Epidermal melanocyte (primary cell): ENCODE data around the gene KCNT2.
"Not testable (repeated sequence)": the region's sequence is repeated elsewhere in the genome, so short reads cannot be mapped to it uniquely, and the experiment has no call there.

Experiments used
- DNase-seq: peaks from one replicate; pipeline ENCODE4 v3.0.0; 2011; ENCODE audit warnings: low spot score; ENCODE audit not compliant: insufficient read length

The KCNT2 gene

DNA sequence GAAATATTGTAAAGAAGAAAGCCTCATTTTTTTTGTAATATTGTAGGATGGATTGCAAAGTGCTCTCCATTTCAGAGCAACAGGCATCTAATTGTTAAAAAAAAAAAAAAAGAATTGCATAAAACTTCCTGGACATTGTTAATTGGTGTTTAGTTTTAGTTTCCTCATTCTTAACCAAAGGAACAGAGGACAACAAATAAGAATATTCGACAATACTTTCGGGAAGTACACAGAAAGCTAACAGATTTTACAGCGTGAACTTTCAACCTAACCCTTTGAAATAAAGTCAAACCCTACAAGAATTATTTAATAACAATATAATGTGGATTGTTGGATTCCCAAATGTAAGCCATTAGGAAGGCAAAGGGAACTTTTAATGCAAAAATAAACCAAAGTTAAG lies 284.4 kb downstream of the KCNT2 start:
- no peak for DNase-seq

DNA sequence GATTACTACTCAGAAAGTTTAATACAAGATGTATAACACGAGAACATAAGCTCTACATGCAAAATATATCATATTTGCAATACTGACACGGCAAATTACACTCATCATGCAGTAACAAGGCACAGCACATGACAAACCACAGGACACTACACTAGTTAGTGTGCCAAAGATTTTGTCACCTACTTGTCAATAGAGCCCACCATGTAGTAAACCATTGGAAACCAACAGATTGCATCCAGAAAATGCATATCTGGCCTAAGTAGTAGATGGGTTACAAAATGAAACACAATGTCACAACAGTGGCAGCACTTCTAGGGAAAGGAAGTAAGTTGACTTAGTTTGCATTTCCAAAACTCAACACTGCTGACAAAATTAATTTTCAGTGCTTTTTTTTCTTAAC lies 288.9 kb downstream of the KCNT2 start:
- DNase-seq, result no peak

DNA sequence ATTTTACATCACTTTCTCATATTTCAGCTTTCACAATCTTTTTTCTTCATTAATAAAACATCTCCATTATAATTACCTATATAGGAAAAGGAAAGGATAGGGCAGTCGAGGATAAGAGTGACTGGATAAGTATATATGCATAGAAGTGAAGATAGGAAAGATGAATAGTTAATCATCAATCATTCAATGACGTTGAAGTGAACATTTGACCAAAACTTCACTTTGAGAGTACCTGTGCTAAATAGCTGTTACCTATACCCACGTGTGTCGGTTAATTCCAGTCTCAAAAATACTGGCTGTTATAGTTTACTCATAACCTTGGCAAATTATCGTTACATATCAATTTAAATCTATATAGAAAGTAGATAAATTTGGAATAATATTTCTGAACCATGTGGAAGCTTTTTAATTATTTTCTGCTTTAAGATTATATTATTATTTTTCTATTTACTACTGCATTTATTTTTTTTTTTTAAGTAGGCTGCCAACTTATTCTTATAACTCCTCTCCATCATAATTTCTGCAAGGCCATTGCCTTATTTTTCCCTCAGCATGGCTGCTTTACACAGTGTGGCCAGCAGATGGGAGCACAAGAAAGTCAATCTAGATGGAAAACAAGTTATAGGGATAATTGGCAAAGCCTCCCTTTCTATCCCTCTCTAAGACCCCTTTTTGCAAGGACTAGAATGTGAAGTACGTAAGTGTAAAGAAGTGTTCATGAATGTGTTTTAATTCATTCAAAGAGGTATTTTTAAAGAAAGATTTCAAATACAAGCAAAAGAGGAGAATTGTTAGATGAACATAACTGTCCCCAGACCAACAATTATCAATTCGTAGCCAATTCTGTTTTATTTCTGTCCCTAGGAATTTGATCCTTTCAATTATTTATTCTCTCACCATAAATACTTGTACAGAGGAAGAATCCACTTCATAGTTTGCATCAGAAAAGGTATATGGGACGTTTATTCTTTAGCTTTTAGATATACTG lies 290.4 kb downstream of the KCNT2 start:
- DNase-seq, result peak; percentile 23

DNA sequence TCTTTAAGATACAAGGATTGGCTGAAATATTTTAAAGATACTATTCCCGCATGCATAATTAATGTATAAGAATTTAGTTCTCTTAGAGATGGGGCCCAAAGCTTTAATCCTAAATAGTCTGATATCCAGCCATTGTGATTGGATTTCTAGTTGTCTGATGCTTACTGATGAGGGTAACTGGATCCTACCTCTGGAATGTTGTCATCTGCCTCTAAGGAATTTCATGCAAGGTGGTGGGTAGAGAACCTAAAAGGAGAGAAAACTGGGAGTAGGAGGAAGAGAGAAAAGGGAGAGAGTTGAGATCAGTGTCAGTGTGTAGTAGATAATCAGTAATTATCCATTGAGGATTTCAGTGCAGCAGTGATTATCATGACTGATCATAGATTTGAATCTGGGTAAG lies 295.5 kb downstream of the KCNT2 start:
- no peak for DNase-seq

DNA sequence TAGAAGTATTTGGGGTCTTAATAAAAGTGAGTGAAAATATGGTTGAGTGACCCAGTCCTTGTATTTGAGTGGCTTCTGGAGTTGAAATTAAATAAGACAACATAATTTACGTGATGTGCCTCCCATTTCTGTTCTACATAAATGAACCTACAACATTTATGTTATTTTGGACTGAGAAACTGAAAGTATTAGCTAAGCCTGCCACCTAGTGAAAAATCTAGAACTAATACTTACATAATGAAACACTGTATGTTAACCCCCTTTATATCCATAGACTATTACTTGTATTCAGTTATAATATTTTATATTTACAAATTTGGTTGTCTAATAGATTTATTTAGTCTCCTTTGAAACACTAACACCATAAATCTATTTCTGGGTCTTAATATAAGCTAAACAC lies 298.9 kb downstream of the KCNT2 start:
- DNase-seq, result no peak

DNA sequence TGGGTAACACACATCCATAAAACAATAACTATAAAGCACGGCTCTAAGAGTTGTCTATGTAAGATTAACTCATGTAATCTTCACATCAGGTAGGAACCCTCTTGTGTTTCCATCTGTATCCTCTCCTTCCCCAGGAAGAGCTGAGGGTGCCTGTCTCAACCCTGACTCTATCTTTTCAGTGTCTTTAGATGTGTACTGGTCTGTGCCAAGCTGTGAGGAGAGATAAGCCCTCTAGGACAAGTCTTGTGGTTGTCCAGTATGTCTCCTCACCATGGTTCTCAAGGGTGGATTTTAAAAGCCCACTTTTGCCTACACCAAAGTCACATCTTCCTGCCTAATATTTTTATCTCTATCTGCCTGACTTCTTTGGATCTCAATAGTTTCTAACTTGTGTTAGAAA lies 300.1 kb downstream of the KCNT2 start:
- DNase-seq, result no peak

DNA sequence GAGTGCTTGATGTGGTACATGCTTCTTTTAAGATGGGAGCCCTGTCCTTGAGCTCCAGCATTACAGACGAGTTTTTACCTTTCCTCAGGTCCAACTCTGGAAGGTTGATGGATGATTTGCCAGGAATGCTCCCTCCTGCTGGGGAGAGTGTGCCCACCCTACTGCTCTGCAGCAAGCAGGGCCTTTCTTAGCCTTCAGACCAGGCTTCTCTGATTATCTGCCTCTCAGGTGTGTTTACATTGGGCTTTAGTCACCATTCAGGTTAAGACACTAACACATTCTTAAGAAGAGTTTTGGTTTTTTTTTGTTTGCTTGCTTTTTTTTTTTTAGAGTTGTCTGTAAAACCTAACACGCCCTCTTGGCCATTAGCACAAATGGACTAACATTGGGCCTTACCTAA lies 301.8 kb downstream of the KCNT2 start:
- DNase-seq, result no peak

DNA sequence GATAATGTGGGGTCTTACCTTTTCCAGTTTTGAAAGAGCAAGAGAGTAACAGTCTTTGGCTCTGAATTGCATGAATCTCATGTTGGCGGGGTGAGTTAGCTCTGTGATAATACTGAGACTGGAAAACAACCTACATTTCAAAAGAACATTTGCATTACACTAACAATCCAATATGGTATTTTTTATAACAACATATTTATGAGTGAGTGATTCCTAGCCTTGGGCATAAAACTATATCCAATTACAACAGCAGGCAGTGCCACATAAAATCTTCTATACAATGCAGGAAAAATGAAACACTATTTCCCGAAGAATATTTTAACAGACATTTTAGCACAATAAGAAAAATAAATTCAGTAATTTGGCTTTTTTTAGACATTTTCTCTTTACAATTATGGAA lies 303.0 kb downstream of the KCNT2 start:
- DNase-seq, result no peak

DNA sequence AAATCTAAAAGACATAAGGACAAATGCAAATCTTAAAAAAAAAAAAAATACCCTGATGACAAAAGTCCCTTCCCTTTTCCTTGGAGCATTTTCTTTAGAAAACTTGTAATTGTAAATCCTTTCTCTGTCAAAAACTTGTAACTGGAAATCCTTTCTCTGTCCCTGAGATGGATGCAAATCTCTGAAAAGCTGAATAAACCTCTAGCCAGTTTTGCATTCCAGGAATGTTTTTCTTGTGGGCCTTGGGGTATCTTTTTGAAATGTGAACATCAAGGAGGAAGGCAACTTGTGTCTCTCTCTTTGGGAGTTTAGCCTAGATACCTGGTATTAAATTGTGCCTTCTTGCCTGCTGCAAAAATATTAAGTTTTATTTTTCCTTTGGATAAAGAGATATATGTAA lies 305.3 kb downstream of the KCNT2 start:
- DNase-seq, result no peak

DNA sequence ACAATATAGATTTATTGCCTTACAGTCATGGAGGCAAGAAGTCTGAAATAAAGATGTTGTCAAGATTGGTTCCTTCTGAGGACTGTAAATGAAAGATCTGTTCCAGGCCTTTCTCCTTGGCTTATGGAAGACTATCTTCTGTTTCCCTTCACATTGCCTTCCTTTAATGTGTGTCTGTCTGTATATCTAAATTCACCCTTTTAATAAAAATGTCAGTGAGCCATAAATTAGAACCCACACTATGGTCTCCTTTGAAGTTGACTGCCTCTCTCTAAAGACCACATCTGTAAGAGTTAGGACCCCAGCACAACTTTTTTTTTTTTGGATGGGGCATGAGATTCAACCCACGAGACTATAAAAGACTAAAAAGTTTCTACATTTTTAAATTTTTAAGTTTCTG lies 305.8 kb downstream of the KCNT2 start:
- DNase-seq, result no peak

DNA sequence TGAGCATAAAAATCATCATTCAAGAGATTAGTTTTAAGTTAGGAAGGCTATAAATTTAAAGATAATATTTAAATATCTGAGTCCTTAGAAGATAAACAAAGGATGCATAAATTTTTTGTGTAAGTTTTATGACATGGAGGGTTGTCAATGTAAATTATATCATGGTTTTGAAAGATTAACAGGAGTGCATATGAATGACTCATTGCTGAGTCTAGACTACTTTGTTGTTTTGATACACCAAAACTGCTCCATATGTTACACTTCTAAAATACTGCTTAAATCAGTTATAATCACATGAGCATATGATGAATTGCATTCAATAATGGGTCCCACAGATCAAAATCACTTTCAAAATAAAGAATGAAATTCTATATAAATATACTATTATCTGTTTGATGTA lies 312.5 kb downstream of the KCNT2 start:
- no peak for DNase-seq

DNA sequence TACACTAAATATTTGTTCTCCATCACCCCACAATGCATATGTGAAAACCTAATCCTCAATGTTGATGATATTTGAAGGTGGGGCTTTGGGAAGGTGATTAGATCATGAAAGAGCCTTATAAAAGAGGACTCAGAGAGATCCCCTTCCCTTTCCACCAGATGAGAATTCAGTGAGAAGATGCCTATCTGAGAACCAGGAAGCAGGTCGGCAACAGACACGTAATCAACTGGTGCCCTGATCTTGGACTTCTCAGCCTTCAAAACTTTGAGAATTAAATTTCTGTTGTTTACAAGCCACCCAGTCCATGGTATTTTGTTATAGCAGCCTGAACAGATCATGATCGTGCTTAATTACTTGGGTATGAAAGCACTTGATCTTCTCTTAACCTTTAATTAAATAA lies 329.4 kb downstream of the KCNT2 start:
- no peak for DNase-seq

DNA sequence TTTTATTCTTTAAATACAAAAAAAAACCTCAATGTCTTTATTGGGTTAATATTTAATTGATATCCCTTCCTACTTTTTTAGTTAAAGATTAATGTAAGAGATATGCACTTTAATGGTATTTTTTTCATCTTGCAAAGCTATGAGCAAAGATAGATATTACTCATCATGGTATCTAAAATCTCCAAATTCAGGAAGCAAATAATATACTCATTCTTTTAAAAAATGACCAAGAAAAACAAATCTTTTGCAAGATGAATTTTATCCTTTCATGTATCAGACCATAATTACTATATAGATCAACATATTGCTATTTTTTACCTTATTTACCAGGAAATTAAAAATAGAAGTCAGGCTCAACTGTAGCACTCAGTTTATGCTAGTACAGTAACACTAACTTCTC lies 330.4 kb downstream of the KCNT2 start:
- DNase-seq, result no peak

DNA sequence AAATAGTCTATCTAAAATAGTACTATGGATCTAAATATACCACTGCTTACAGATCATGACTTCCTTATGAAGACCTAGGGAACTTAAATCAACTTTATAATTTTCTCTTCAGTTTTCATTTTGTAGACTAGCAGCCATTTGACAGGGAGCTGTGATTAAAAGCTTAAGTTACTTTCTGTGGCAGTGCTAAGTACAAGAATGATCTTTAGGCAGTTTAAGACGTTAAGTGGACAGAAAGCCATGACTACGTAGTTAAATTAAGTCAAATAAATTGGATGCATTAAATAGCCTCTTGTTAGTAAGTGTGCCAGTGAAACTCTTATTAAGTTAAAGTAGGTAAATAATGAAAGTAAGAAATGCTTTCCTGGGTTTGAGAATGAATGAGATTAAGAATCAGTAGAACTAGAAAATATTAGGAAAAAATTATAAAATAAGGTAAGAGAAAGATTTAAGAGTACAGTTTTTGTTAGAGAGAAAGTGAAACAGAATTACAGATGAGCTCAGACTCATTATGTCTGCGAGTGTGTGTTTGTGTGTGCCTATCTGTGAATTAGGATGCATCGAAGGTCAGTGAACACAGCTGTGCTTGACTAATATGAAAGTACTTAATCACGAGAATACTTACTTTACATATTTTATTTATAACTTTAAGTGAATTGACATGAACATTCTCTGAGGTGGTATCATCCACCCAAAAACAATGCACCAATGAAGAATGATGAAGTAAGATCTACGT lies 336.9 kb downstream of the KCNT2 start:
- DNase-seq, result no peak

DNA sequence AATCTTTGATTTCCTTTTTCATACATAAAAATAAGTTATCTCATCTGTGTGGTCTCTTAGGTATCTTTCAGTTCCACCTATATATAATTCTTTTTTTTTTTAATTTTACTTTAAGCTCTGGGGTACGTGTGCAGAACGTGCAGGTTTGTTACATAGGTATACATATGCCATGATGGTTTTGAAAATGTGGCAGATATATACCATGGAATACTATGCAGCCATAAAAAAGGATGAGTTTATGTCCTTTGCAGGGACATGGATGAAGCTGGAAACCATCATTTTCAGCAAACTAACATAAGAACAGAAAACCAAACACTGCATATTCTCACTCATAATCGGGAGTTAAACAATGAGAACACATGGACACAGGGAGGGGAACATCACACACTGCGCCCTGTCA lies 345.2 kb downstream of the KCNT2 start:
- DNase-seq, result not testable (repeated sequence)

DNA sequence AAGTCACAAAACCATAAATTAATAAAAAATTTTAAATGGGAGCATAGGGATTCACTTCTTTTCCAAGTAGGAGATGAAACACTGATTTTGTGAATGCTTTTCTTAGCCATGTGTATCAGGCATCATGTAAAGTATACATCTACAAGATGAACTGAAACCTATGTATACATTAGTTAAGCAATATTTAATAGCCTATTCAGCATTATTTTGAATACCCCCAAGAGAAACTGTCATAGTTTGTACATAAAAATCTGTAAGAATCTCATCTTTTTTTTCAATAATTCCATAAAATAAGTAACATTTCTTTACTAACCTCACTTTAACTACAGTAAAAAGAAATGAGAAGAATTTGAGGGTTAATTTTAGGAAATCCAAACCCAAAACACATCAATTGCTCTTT lies 348.0 kb downstream of the KCNT2 start:
- DNase-seq, result no peak

DNA sequence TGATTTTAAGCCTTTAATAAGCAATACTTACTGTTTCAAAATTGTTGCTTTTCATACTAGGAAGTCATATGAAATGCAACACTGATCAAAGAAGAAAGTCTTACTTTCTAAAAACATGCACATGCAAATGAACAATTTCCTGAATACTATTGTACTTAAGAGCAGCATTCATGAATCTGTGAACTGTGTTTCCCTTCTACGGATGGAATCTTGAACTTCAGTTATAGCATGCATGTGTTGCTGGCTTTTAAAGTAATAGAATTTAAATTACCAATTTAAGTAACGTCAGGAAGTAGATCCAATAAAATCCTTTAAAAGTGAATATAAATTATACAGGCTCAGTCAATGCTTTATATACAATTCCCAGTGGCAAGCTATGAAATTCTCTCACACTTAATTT lies 348.9 kb downstream of the KCNT2 start:
- no peak for DNase-seq

DNA sequence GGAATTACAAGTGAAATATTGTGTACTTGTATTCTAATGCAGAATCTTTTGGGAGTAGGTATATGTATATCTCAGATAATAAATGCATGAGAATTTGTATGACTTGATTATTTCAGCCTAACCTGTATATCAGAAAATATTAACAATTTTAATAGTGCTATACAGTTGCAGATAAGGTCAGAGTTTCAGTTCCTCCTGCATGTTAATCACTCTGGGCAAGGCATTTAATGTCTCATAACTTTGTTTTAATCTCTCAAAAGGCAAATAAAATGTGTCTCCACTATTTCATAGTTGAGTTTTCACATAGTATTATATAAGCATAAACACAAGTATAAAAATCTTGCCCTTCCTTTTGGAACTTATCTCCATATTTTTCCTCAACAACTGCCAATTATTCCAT lies 352.5 kb downstream of the KCNT2 start:
- DNase-seq, result no peak

DNA sequence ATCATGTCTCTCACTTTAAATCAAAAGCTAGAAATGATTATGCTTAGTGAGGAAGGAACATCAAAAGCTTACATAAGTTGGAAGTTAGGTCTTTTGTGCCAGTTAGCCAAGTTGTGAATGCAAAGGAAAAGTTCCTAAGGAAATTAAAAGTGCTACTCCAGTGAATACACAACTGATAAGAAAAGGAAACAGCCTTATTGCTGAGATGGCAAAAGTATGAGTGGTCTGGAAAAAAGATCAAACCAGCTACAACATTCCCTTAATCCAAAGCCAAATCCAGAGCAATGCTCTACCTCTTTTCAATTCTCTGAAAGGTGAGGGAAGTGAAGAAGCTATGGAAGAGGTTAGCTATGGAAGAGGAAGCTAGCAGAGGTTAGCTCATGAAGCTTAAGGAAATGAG lies 378.7 kb downstream of the KCNT2 start:
- DNase-seq, result no peak

DNA sequence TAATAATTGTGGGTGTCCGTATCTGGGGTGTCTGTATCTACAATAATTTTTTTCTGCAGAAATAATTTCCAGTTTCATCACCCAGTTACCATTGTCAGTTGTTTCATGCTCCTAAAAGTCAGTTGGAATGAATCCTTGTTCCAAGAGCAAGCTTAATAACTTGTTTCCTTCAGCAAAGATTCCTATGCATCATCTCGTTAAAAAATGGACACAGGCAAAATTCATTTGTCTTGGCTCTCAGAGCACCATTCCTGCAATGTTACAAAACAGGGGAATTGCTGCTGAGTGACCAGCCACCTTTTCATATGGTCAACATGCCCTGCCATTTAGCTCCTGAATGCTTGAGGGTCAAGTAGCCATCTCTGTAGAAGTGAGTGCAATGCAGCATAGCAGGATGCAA lies 393.4 kb downstream of the KCNT2 start:
- DNase-seq, result no peak

DNA sequence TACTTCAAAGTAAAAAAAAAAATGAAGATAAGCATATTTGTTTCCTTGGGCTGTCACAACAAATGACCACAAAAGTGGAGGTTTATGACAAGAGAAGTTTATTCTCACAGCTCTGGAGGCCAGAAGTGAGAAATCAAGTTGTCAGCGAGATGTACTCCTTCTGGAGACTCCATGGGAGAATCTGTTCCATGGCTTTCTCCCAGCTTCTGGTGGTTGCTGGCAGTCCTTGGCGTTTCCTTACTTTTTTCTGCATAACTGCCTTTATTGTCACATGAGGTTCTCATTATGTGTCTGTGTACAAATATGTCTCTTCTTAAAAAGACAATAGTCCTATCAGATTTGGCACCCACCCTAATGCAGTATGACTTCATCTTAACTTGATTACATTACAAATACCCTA lies 398.3 kb downstream of the KCNT2 start:
- DNase-seq, result no peak

DNA sequence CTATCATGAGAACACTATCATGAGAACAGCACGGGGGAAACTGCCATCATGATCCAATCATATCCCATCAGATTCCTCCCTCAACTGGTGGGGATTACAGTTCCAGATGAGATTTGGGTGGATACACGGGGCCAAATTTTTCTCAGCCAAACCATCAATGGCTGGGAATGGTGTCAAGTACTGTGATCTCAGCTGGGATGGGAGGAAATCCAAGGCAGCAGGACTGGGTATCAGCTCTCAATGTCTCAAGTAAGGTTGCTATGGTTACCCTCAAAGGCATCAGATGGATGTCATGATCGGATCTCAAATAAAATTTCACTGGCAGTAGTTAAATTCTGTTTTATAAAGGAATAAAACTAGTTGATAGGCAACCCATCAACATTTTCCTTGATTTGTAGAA lies 399.0 kb downstream of the KCNT2 start:
- no peak for DNase-seq
